Choroid plexus epithelial cell (primary cell): ENCODE measurements around the gene RFX2.
A peak's percentile ranks its signal among the peaks of the same experiment; 100 is the strongest.

Experiments
- DNase-seq: peaks from one replicate; pipeline ENCODE4 v3.0.0-alpha.2; 2010; ENCODE audit warnings: low read depth
- H3K4me3 ChIP-seq: 2 replicates; pipeline ENCODE4 v1.5.1; 2011; ENCODE audit warnings: low read depth, mild to moderate bottlenecking, control low read depth, low read length, moderate library complexity
- CTCF ChIP-seq: conservative IDR thresholded peaks from 2 replicates; pipeline ENCODE4 v1.5.1; 2011; ENCODE audit warnings: low read depth, mild to moderate bottlenecking, control low read depth, inconsistent platforms, low read length, moderate library complexity

The RFX2 gene

DNA sequence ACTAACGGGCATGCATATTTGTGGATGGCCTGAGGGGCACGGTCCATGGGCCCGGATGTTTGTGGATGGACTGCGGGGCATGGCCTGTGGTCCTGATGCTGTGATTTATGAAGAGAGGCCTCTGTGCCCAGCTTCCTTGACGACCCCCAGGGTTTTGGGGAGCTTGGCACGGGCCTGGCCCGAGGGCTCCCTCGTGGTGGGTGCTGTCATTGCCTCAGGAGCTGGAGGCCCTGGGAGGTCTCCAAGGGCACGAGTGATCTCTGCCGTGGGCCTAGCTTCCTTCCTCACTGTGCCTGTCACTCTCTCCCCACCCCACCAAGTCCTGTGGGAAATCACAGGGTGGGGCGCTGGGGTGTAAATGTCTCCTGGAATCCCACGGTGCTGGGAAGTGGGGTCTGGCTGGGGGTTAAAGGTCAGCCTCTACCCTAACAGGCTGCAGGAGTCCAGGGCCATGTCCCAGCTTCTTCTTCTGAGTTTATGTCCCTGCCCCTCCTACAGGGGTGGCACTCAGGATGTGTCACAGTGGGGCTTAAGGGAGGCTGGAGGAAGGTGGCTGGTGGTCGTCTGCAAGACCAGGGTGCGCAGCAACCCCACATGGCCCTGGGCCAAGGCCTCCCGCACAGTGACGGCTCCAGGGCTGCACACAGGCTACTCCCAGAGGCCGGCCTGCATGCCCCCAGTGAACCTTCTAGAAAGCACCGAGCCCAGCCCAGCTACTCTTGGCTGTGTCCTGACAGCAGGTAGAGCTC lies 104.8 kb downstream of the RFX2 start:
- no peak for DNase-seq
- no peak overlapping the region for H3K4me3 ChIP-seq
- TF ChIP-seq CTCF: no peak

DNA sequence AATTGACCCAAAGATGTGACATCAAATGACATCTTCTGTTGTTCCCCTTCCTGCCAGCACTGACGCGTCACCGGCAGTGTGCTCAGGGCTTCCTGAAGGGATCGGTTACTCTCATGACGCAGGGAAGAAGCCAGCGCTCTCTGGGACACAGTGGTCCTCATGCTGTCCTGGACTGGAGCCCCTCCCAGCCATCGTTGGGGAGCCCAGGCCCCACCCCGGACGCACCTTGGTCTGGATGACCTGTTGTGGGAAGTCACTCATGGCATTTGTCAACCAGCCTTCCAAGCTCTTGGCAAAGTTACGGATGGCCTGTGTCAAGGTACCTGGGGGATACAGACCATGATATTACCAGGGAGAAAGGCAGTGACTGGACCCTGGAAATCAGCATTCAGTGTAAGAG lies 106.3 kb downstream of the RFX2 start:
- no peak for DNase-seq
- TF ChIP-seq CTCF: no peak
- H3K4me3 ChIP-seq: no peak overlapping the region

GRCh38 chr19:6002591-6002990 lies 107.7 kb downstream of the RFX2 start:
- H3K4me3 ChIP-seq: no peak overlapping the region
- no peak for TF ChIP-seq CTCF
- no peak for DNase-seq

- H3K4me3 ChIP-seq: no peak overlapping the region
- no peak for DNase-seq
- no peak for TF ChIP-seq CTCF
Observed at GRCh38 chr19:6000228-6000847, 110.0 kb downstream of the RFX2 start.

- DNase-seq: no peak
- no peak for TF ChIP-seq CTCF
- H3K4me3 ChIP-seq: no peak overlapping the region
Observed at GRCh38 chr19:5999693-6000092, 110.6 kb downstream of the RFX2 start.

DNA sequence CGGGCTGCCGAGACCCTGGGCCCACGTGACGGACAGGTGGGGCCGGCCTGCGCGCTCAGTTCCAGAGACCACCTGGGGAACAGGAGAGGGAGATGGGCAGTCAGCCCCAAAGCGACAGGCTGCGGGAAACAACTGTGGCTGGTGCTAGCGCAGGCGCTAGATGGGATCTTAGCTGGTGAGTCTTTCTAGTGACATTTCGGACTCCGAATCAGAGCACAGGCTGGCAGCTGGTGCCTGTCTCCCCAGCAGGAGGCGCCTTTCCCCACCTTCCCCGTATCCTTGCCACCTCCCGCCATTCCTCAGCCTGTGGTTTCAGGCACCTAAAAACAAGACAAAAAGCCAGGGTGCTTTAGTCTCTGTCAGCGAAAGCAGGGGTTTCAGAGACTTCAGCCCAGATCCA lies 112.9 kb downstream of the RFX2 start:
- no peak for DNase-seq
- H3K4me3 ChIP-seq: no peak overlapping the region
- peak; percentile 47 for TF ChIP-seq CTCF
